Neural cell (in vitro differentiated cells): ENCODE results near the gene GLYATL3. TPM values are rescaled to one million over a fixed set of nuclear protein-coding genes. Genes with fewer than 3 reads are reported as not detected.

Experiments
- H2AFZ ChIP-seq: fragments of 200-600, 300-800 bp; sonication (generic), shearing (Covaris generic); 2 replicates; pipeline ENCODE4 v1.6.0; 2014; ENCODE audit warnings: low read depth, mild to moderate bottlenecking, antibody characterized with exemption, low read length, moderate library complexity
- H3F3A ChIP-seq: fragments of 200-600 bp; shearing (Covaris generic); 2 replicates; pipeline ENCODE4 v1.6.1; 2016; ENCODE audit warnings: mild to moderate bottlenecking, moderate library complexity, mixed read lengths, antibody characterized with exemption, low read length; ENCODE audit not compliant: insufficient read depth, poor library complexity, severe bottlenecking
- H3K27ac ChIP-seq: fragments of 200-600, 300-800 bp; sonication (generic), shearing (Covaris generic); 2 replicates; pipeline ENCODE4 v1.5.1; 2014; ENCODE audit warnings: mild to moderate bottlenecking, low read length, moderate library complexity
- H3K27me3 ChIP-seq: fragments of 300-800, 200-600 bp; sonication (generic), shearing (Covaris generic); 2 replicates; pipeline ENCODE4 v1.6.0; 2014; ENCODE audit warnings: mild to moderate bottlenecking, low read depth, low read length, moderate library complexity; ENCODE audit not compliant: insufficient read depth
- H3K36me3 ChIP-seq: fragments of 300-800, 200-600 bp; sonication (generic), shearing (Covaris generic); 2 replicates; pipeline ENCODE4 v1.5.1; 2014; ENCODE audit warnings: mild to moderate bottlenecking, antibody characterized with exemption, low read length, moderate library complexity; ENCODE audit not compliant: insufficient read depth
- H3K4me2 ChIP-seq: fragments of 300-800, 200-600 bp; sonication (generic), shearing (Covaris generic); 2 replicates; pipeline ENCODE4 v1.6.0; 2014; ENCODE audit warnings: mild to moderate bottlenecking, low read length
- H3K4me3 ChIP-seq: fragments of 300-800, 200-600 bp; sonication (generic), shearing (Covaris generic); 2 replicates; pipeline ENCODE4 v1.5.1; 2014; ENCODE audit warnings: mild to moderate bottlenecking, low read length, moderate library complexity
- H3K79me2 ChIP-seq: fragments of 200-600 bp; shearing (Covaris generic); replicated peaks from 2 replicates; pipeline ENCODE4 v1.6.0; 2014; ENCODE audit warnings: mild to moderate bottlenecking, low read length, moderate library complexity; ENCODE audit not compliant: insufficient read depth
- H3K9ac ChIP-seq: fragments of 300-800, 200-600 bp; sonication (generic), shearing (Covaris generic); 2 replicates; pipeline ENCODE4 v1.6.1; 2016; ENCODE audit warnings: mild to moderate bottlenecking, low read length, mixed read lengths
- H3K9me2 ChIP-seq: fragments of 200-600 bp; shearing (Covaris generic); 2 replicates; pipeline ENCODE4 v1.6.1; 2016; ENCODE audit warnings: mild to moderate bottlenecking, low read length, mixed read lengths; ENCODE audit not compliant: insufficient read depth
- H3K9me3 ChIP-seq: fragments of 200-600, 300-800 bp; sonication (generic), shearing (Covaris generic); 2 replicates; pipeline ENCODE4 v1.6.1; 2016; ENCODE audit warnings: mild to moderate bottlenecking, mixed run types, low read length, moderate library complexity, mixed read lengths
- H4K20me1 ChIP-seq: fragments of 200-600 bp; shearing (Covaris generic); 2 replicates; pipeline ENCODE4 v1.6.1; 2016; ENCODE audit warnings: mild to moderate bottlenecking, mixed run types; ENCODE audit not compliant: insufficient read depth
- CTCF ChIP-seq: fragments of 450-650 bp; IDR thresholded peaks from 2 replicates; pipeline ENCODE4 v1.5.1; 2014; ENCODE audit warnings: antibody characterized with exemption, mild to moderate bottlenecking, moderate library complexity; ENCODE audit not compliant: poor library complexity, severe bottlenecking
- EP300 ChIP-seq: fragments of 450-650 bp; conservative IDR thresholded peaks from 2 replicates; pipeline ENCODE4 v1.6.1; 2014; ENCODE audit warnings: antibody characterized with exemption, mild to moderate bottlenecking, moderate library complexity; ENCODE audit not compliant: poor library complexity, severe bottlenecking
- EZH2 ChIP-seq: fragments of 200-600, 300-800 bp; shearing (Covaris generic), sonication (generic); IDR thresholded peaks from 2 replicates; pipeline ENCODE4 v1.6.1; 2014; ENCODE audit warnings: antibody characterized with exemption, low read length, borderline replicate concordance, mild to moderate bottlenecking; ENCODE audit not compliant: insufficient read depth, poor library complexity, severe bottlenecking
- MXI1 ChIP-seq: fragments of 450-650 bp; conservative IDR thresholded peaks from 2 replicates; pipeline ENCODE4 v1.6.1; 2014; ENCODE audit warnings: antibody characterized with exemption, mild to moderate bottlenecking; ENCODE audit not compliant: poor library complexity, severe bottlenecking
- POLR2AphosphoS5 ChIP-seq: IDR thresholded peaks from 2 replicates; pipeline ENCODE4 v1.6.1; 2012
- RAD21 ChIP-seq: fragments of 450-650 bp; conservative IDR thresholded peaks from 2 replicates; pipeline ENCODE4 v1.6.1; 2014; ENCODE audit warnings: antibody characterized with exemption, mild to moderate bottlenecking, moderate library complexity
- REST ChIP-seq: IDR thresholded peaks from 2 replicates; pipeline ENCODE4 v1.6.1; 2012; ENCODE audit warnings: borderline replicate concordance
- SMC3 ChIP-seq: fragments of 450-650 bp; conservative IDR thresholded peaks from 2 replicates; pipeline ENCODE4 v1.6.1; 2014; ENCODE audit warnings: antibody characterized with exemption, mild to moderate bottlenecking, moderate library complexity; ENCODE audit not compliant: poor library complexity
- TAF1 ChIP-seq: IDR thresholded peaks from 2 replicates; pipeline ENCODE4 v1.6.1; 2012; ENCODE audit warnings: low read depth
- polyA plus RNA-seq: library from polyadenylated mRNA; depleted of rRNA; stranded (reverse); fragments of >200 nt; gene quantifications from 2 replicates; pipeline ENCODE4 v1.2.3, GENCODE V29; 2014

GLYATL3 gene
- polyA plus RNA-seq, 1 donor from 2014 or later: not detected

- H3K4me2 ChIP-seq: no peak overlapping the region
- no peaks in the 10 kb centered on the region for H3K36me3 ChIP-seq
- H3K9me2 ChIP-seq: no peaks in the 10 kb centered on the region
- TF ChIP-seq EZH2 (no peak), RAD21 (no peak), SMC3 (no peak), REST (no peak), POLR2AphosphoS5 (no peak), MXI1 (no peak), EP300 (no peak), TAF1 (no peak), CTCF (no peak)
- no peak overlapping the region for H3K27ac ChIP-seq
- H2AFZ ChIP-seq: no peak overlapping the region
- no peaks in the 10 kb centered on the region for H3K9me3 ChIP-seq
- no peaks in the 10 kb centered on the region for H3K79me2 ChIP-seq
- no peaks in the 10 kb centered on the region for H3F3A ChIP-seq
- no peaks in the 10 kb centered on the region for H3K27me3 ChIP-seq
- H3K4me3 ChIP-seq: no peak overlapping the region
- H3K9ac ChIP-seq: no peak overlapping the region
- H4K20me1 ChIP-seq: no peaks in the 10 kb centered on the region
These were observed 30.5 kb downstream of the GLYATL3 start for GRCh38 chr6:49530141-49530776.

GRCh38 chr6:49531774-49532569 is 32.2 kb downstream of the GLYATL3 start:
- no peak overlapping the region for H3K9ac ChIP-seq
- no peaks in the 10 kb centered on the region for H4K20me1 ChIP-seq
- H2AFZ ChIP-seq: no peak overlapping the region
- H3K36me3 ChIP-seq: no peaks in the 10 kb centered on the region
- H3K9me2 ChIP-seq: no peaks in the 10 kb centered on the region
- H3K9me3 ChIP-seq: no peaks in the 10 kb centered on the region
- no peaks in the 10 kb centered on the region for H3F3A ChIP-seq
- no peak overlapping the region for H3K27ac ChIP-seq
- TF ChIP-seq SMC3: peak; percentile 88
- peak; percentile 79 for TF ChIP-seq RAD21
- no peak for TF ChIP-seq EP300
- peak; percentile 96 for TF ChIP-seq CTCF
- H3K79me2 ChIP-seq: no peaks in the 10 kb centered on the region
- no peak overlapping the region for H3K4me2 ChIP-seq
- H3K4me3 ChIP-seq: no peak overlapping the region
- no peaks in the 10 kb centered on the region for H3K27me3 ChIP-seq
